ENCODE data around the gene MANEAL.

- TF ChIP-seq POLR2A (IDR thresholded peaks at IDR 0.05) (no peak), CTCF (IDR thresholded peaks at IDR 0.05) (no peak)
These were observed 15.0 kb downstream of the MANEAL start for GRCh38 chr1:37808369-37809319.

All from testis (tissue), 2 donors.